Fibroblast of villous mesenchyme (primary cell): ENCODE data around the gene RNF40. TPM values are rescaled to one million over a fixed set of nuclear protein-coding genes. Genes with fewer than 3 reads are reported as not detected.
A peak's percentile ranks its signal among the peaks of the same experiment; 100 is the strongest.

Experiments
- DNase-seq: peaks from one replicate; pipeline ENCODE4 v3.0.0-alpha.2; 2010; ENCODE audit warnings: low read depth
- H3K4me3 ChIP-seq: 2 replicates; pipeline ENCODE4 v1.5.1; 2011; ENCODE audit warnings: low read depth, mild to moderate bottlenecking, low read length
- total RNA-seq: library from RNA; depleted of rRNA; stranded (reverse); fragments of >200 nt; gene quantifications from 2 replicates; pipeline ENCODE4 v1.2.3, GENCODE V29; 2012
- TF ChIP-seq, protein P1 (sequence below): IDR thresholded peaks from 2 replicates; pipeline ENCODE4 v1.5.1; 2012; ENCODE audit warnings: low read depth, mild to moderate bottlenecking, low read length; ENCODE audit not compliant: insufficient read depth

Gene RNF40
- total RNA-seq, 1 donor: 88.9 TPM

DNA sequence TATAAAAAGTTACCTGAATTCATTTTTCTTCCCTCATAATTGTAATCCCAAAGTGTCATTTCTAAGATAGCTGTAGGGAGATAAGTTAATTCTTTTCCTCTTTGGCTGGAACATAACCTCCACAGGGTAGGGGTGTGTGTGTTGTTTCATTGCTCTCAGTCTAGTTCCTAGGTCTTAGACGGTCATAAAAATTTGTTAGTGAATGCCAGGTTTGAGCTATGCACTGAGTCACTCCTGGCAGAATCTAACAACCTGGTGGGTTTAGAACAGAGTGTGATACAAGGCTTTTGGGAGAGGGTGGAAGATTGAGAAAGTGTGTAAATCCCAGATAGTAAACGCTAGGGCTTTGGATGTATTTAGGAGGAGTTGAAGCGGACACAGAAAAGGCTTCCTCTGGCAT lies 14.8 kb upstream of the RNF40 start:
- TF ChIP-seq, protein P1, sequence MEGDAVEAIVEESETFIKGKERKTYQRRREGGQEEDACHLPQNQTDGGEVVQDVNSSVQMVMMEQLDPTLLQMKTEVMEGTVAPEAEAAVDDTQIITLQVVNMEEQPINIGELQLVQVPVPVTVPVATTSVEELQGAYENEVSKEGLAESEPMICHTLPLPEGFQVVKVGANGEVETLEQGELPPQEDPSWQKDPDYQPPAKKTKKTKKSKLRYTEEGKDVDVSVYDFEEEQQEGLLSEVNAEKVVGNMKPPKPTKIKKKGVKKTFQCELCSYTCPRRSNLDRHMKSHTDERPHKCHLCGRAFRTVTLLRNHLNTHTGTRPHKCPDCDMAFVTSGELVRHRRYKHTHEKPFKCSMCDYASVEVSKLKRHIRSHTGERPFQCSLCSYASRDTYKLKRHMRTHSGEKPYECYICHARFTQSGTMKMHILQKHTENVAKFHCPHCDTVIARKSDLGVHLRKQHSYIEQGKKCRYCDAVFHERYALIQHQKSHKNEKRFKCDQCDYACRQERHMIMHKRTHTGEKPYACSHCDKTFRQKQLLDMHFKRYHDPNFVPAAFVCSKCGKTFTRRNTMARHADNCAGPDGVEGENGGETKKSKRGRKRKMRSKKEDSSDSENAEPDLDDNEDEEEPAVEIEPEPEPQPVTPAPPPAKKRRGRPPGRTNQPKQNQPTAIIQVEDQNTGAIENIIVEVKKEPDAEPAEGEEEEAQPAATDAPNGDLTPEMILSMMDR: no peak
- peak; percentile 48 for DNase-seq
- peak overlapping the region; percentile 90 for H3K4me3 ChIP-seq

DNA sequence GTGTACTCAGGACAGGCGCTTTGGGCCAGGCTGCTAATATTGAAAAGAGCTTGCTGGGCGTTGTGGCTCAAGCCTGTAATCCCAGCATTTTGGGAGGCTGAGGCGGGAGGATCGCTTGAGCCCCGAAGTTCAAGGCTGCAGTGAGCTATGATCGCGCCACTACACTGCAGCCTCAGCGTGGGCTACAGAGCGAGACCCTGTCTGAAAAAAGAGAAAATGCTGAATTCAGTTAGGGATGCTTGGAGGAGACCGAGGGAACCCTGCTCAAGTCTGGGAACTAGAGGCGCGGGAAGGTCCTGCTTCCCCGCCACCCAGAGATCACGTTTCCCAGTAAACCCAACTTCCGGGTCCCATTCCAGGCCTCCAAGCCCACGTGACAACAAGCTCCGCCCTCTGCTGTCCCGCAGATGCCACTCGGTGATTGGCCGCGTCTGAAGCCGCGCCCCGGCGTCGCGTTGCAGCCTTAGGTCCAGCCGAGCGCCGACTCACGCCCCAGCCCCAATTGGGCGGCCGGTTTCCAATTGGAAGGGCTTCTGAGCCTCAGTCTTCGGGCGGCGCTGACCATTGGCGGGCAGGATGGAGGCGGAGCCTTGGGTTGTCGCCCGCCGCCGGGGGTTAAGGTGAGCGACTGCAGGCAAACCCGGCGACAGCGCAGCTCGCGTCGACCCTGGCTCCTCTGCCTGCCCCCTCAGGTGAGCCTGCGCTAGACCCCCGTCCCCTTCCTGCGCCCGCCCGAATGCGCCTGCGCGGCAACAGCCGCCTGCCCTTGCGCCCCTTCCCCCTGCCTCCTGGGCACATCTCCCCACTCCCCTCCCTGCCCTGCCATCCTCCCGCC lies 14.1 kb upstream of the RNF40 start, which contains the start of gene PHKG2:
PHKG2 (plus strand) TSS at position 627 of the 835 bp plus-strand sequence. CDS start 396 bp downstream, outside the sequence.
- DNase-seq: peak; percentile 99
- TF ChIP-seq, protein P1: no peak
- H3K4me3 ChIP-seq: peak within 1 kb of the TSS; percentile 90

DNA sequence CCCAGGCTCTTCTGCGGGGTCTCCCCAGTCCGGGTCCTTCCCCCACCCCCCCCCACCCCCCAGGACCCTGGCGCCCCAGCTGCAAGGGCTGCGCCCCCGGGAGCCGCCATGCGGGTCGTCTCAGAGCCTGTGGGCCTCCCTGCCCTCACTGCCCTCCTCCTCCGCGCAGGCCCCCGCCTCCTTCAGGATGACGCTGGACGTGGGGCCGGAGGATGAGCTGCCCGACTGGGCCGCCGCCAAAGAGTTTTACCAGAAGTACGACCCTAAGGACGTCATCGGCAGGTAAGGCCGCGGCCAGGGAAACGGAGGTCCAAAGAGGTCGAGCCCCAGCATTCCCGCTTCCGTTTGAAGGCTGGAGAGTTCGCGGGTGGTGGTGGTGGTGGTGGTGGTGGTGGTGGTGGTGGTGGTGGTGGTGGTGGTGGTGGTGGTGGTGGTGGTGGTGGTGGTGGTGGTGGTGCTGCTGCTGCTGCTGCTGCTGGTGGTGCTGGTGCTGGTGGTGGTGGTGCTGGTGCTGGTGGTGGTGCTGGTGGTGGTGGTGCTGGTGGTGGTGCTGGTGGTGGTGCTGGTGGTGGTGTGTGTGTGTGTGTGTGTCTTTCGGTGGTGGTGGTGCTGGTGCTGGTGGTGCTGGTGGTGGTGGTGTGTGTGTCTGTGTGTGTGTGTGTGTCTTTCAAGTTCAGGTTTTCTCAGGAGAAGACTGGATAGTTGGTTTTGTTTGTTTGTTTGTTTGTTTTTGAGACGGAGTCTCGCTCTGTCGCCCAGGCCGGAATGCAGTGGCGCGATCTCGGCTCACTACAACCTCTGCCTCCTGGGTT lies 13.3 kb upstream of the RNF40 start:
- H3K4me3 ChIP-seq: peak overlapping the region; percentile 90
- DNase-seq: peak; percentile 44
- TF ChIP-seq, protein P1: no peak

DNA sequence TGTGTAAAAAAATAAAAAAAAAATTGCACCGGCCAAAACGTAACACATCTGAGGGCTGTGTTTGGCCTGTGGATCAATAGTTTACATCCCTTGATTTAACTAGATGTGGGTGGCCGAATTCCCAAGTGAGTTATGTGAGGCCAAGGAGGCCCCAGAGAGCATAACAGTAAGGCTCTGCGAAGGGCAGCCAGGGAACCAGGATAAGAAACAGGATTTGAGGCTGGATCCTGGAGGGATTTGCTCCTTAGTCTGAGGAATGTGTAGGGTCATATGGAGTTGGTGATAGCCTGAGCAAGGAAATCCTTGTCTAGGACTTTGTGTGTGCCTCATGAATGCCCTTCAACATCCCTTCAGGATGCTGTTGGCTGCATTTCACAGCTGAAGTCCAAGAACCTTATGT lies 11.9 kb upstream of the RNF40 start:
- TF ChIP-seq, protein P1: no peak
- no peak overlapping the region for H3K4me3 ChIP-seq
- DNase-seq: no peak

DNA sequence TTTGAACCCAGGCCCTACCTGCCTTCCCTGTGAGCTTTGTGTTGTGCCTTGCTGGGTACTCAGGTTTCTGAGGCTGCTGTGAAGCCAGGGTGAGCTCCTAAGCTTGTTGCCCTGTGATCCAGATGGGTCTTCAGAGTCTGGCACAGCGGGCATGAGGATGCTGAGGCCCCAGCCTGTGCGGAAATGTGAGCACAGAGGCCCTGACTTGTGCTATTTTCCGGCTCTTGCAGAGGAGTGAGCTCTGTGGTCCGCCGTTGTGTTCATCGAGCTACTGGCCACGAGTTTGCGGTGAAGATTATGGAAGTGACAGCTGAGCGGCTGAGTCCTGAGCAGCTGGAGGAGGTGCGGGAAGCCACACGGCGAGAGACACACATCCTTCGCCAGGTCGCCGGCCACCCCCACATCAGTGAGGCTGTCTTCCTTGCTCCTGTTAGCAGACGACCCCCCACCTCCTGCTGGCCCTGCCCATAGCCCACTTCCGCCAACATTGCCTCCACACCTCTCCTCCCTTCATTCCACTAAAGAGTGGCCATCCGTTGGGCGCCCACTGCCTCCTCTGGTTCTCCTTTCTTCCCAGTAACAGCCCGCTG lies 11.2 kb upstream of the RNF40 start:
- no peak for DNase-seq
- no peak overlapping the region for H3K4me3 ChIP-seq
- TF ChIP-seq, protein P1: no peak

DNA sequence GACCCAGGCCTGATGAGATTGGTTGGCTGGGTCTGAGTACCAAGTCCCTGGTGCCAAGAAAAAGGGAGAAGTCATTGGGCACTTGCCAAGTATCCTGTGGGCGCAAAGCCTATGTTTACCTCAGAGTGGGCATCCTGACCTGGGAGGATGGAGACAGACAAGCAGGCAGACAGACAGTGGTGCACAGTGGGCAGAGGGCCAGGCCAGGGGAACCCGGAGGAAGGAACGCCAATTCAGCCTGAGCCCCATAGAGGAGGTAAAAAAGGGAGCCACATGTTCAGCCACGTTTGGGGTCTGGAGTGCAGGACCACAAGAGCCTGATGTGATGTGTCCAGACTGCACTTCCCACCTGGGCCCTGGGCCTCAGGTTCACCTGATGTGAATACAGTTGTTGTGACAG lies 8.5 kb upstream of the RNF40 start:
- TF ChIP-seq, protein P1: no peak
- no peak overlapping the region for H3K4me3 ChIP-seq
- DNase-seq: no peak
